HG02981 (cell line): ENCODE results near the gene TTLL8.

Experiments
- ATAC-seq: cut with Tn5 transposase; IDR thresholded peaks from one replicate; pipeline ENCODE4 v1.9.1; 2021; ENCODE audit warnings: mild to moderate bottlenecking, moderate library complexity; ENCODE audit not compliant: unreplicated experiment

TTLL8 gene

DNA sequence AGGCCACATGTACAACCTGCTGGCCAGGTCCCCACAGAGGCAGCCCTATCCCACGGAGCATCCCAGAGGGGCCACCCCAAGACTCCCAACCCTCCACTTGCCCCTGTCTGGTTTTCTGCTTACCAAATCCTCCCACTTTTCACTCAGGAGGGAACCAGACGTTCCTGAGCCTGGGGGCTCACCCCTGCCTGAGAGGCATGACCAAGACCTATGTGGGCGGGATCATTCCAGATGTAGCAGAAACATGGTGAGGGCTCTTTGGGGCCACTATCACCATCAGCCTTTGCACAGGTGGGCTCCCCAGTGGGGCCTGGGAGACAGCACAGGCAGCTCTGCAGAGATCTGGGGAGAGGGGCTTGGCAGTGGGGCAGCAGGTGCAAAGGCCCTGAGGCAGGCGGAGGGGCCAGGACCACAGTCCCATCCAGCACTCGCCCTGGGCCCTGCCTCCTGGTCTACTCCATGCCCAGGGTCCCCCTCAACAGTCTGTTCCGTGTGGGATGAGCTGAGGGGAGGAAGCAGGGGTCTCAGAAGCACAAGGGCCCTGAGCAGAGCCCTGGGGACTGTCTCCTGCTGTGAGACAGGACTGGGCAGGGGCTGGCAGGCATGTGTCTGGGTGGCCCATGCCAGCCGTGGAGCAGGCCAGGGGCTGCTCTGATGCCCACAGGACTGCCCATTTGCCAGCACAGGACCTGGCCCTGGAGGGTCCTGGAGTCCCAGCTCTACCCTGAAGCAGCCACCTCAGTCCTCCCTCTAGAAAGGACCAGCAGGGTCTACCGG lies 88.2 kb downstream of the TTLL8 start:
- no peak for ATAC-seq

DNA sequence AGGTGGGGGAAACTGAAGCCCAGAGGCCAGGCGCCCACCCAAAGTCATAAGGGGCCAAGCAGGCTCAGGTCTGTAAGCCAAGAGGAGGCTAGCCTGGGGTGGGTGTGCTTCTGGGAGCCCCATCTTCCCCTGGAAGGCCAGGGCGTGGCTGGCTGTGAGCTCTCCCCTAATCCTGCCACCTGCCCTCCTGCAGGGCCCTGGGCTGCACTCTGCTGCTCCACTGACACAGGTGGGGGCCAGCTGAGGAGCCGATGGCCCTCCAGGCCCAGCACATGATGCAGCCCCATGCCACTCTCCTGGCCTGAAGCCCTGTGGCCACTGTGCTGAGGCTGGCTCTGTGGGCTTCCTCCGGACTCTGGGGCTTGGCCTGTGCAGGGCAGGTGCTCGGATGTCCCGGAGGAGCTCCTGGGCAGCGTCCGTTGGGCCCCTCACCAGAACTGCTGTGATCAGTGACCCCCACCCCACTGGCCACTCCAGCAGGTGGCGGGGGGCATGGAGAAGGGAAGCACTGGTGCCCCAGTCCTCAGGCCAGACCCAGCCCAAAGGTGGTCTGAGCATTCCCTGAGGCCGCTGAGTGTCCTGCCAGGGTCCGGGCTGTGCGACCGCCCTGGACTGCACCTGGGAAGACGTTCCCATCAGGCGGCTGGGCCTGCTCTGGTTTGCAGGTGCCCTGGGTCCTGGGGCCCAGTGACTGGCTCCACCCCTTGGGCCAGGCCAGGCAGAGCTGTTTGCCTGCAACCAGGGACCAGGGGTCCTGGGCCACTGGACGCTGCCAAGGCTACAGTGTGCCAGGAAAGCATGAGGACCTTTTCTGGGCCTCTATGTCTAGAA lies 89.1 kb downstream of the TTLL8 start:
- ATAC-seq = no peak
